ENCODE measurements around the gene EFL1. TPM values are rescaled to one million over a fixed set of nuclear protein-coding genes. Genes with fewer than 3 reads are reported as not detected.

Gene EFL1
- total RNA-seq, 1 experiment from 2014 or later = 20.4 TPM

DNA sequence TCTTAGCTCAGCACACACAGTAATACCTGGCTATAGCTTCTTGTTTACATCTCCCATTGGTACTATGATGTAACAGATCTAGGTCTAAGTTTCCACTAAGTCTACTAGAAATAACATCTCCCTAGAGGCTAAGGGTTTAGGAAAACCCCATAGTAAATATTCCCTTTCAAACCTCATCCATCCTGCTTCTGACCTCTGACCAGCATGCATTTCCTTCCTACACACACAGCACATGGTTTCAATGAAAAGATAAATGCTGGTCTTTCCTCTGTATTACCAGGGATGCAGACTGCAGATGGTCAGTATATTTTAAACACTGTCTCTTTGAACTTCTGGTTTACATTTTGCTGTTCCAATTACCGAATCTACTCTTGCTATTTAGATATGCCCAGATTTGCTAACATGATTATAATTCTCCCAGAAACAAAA lies 96.6 kb downstream of the EFL1 start:
- no peak for DNase-seq (ENCODE audit: low read depth)

DNA sequence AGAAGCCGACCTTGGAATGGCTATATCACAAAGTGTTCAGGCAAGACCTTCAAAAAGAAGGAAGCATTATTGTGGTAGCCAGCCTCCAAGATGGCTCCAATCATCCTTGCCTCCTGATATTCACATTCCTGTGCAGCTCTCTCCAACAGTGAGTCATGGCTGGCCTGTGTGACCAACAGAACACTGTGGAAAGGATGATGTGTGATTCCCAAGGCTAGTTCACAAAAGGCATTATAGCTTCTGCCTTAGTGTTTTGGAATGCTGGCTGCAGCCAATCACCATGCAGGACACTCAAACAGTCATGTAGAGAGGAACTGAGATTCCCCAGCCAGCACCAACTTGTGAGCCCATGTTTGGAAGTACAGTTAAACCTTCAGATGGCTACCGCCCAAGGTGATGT lies 102.6 kb downstream of the EFL1 start:
- peak; percentile 98 for DNase-seq (ENCODE audit: low read depth)

DNA sequence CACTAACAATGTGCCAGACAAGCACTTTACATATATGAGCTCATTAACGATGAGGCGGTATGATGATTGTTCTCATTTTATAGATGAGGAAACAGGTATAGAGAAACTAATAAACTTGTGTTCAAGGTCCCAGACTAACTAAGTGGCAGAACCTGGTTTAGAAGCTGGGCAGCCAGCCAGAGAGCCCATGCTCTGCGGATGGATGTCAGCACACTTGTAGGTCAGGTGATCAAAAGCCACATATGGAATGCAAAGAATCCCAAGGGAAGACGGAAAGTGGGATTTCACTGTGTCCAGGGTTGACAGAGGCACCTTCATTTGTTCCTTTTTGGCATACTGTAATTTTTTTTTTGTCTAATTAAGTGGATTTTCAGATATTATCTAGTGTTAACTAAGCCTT lies 103.7 kb downstream of the EFL1 start:
- DNase-seq (ENCODE audit: low read depth) = peak; percentile 48

DNA sequence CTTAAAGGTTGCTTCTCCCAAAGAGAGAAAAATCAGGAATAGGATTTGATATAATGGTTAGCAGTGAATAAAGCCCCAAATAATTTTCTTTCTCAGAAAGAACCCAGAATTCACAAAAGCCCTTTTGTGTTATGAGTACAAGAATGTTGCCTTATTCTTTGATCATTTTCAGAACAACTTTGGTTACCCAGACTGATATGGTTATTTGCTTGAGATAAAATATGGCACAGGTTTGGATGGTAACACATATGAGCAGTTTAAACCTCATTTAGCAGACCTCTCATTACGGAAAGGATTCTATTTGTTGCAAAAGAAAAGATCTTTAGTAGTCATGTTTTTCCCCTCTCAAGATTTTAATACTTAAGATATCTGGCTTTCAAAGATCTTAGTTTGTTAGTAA lies 111.9 kb downstream of the EFL1 start:
- no peak for DNase-seq (ENCODE audit: low read depth)

DNA sequence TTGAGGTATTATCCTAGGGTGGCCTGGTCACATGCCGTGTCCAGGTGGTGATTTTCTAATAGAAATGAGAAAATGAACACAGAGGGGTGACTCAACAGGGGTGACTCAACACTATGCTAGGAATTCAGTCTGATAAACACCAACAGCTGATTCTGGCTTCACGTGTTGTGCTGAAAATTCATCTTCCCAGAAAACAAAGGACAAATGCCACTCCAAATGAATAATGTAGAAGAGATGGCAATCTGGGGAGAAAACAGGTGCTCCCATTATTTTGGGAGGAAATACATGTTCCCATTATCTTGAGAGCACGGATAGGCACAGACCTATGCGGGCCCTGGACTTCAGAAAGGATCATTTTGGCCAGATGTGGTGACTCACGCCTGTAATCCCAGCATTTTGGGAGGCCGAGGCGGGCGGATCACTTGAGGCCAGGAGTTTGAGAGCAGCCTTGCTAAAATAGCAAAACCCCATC lies 115.5 kb downstream of the EFL1 start:
- DNase-seq (ENCODE audit: low read depth) = peak; percentile 90

DNA sequence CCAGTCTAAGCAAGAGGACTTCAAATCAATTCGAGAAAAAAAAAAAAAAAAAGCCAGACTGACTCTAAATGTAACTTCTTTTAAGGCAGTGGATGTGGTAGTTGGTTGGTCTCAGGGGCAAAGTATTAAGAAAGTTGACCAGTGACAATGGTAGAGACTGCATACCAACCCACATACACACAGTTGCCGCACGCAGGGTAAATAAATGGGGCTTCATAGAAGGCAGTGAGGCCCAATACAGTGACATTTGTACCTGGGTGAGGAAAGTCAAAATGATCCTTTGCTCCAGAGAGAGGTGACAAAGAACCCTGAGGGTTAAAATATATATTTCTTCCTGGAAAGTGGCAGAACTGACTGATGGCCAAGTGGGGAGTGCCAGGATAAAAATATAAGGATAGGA lies 116.0 kb downstream of the EFL1 start:
- DNase-seq (ENCODE audit: low read depth) = no peak

DNA sequence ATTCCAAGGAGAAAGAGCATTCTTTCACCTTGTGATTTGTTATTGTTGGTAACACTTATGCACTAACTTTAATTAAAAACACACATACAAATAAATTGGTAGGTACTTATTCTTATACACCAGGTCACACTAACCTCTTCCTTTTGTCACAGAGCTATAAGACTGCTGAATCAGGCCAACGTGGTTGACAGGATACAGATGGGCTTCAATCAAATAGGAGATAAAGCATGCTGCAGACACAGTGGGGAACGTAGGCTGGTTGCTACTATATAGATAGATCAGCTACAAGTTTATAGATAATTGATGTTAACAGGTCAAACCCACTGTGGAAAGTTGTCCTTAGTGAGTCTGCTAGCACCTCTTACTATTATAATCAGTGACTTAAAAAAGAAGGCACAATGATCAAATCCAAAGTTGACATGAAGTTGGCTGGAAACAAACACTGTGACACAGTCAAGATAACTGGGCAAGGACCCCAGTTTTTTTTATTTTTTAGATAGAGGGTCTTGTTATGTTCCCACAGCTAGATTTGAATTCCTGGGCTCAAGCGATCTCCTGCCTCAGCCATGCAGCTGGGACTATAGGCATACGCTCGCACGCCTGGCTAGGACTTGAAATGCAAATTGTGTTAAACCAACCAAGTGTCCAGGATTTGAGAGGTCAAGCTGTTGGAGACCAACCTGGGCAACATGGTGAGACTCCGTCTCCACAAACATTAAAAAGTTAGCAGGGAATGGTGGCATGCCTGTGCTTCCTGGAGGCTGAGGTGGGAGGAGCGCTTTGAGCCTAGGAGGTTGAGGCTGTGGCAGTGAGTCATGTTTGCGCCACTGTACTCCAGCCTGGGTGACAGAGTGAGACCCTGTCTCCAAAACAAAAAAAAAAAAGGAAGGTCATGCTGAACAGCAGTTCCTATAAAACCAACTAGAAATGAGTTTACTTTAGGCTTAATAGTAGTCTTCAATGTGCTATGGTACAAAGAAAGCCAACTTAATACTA lies 118.8 kb downstream of the EFL1 start:
- DNase-seq (ENCODE audit: low read depth) = no peak

DNA sequence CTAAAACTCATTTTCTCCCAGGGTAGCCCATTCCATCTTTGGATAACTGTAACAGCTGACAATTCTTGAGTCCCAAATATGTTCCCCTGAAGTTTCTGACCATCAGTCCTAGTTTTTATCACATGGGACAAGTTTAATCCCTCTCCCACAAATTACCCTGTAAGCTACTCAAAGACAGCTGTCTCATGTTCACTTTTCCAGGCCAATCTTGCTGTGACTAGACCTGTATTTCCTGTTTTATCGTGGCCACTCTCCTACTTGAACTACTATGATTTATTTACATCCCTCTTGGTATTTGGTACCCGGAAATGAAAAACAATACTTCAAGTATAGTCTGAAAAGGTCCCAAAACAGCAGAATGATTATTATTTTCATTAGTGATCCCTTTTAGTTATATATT lies 121.6 kb downstream of the EFL1 start:
- DNase-seq (ENCODE audit: low read depth) = no peak

DNA sequence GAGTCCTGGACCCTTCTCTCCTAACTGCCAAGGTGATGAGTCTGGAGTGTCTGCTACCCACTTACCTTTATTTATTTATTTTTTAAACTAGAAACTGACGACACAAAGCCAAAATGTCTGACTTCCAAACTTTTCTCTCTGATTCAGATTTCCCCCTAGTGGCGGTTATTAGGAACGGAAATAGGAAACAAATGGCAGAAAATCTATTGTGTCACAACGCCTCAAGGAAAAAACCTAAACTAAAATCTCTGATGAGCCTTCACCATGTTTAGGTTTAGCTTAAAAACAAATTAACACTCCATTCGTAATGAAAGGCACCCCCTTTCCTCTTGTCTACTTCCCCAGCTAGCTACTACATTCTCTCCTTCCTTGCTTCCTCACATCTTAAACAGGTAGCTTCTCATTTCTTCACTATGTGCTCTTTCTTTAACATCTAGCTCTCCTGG lies 122.7 kb downstream of the EFL1 start:
- DNase-seq (ENCODE audit: low read depth) = peak; percentile 49

DNA sequence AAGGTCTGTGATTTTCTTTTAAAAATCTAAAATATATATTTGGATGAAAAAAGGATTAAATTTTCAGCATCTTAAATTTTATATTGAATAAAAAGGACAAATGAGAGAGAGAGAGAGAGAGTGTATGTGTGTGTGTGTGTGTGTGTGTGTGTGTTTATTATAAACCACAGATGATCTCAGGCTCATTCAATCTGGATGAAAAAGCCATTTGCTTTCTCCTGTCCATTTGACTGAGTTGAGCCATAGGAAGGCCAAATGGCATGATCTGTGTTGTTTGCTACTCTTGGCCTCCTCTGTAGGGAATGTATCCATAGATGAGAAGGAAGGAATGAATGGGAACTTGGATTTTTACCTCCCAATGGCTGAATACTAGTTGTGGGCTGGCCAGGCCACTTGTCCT lies 124.2 kb downstream of the EFL1 start:
- DNase-seq (ENCODE audit: low read depth) = no peak

DNA sequence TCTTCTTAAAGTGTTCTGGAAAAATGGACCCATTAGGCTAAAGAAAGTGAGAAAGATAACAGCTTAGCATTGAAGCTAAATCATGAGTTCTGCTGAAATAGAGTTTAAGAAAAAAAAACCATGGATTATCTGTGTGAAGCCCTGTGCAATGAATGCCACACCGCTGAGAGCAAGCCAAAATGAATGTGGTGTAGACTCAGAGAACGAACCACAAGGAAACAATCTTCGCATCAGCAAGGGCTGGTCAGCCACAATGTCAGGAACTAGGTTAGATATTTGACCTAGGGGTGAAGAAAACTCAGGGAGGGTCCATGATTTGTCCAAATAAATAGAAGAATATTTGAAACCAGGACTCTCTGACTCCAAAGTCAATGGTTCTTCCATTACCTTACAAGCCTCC lies 125.3 kb downstream of the EFL1 start:
- DNase-seq (ENCODE audit: low read depth) = no peak

DNA sequence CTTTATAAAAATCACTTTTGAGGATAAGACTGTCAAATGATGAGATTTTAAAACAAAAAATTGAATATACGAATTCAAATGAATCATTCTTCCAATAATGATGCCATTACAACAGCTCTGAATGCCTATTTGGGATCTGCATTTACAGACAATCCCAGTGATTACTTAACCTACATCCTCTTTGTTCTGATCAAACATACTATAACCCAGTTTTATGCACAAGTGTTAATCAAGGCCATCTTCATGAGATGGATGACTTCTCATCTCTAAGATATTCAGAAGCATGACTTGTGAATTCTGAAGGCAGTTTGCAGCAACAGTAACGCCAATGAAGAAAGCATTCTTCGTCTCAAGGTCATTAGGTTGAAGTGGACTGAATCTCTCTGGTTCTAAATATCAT lies 126.4 kb downstream of the EFL1 start:
- no peak for DNase-seq (ENCODE audit: low read depth)

DNA sequence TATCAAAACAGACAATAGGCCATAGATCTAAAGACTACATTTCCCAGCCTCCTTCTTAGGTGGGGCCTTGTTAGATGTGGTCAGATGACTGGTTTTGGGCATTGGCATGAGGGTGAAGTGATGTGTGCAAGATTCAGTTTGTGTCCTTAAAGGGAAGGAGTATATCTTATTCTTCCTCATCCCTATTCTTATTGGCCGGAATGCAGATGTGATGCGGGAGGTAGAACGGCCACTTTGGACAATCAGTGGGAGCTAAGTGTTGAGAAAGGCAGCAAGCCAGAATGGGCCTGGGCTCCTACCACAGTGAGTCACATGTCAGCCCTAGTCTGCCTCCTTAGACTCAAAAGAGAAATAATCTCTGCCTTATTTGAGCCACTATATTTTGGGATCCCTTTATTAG lies 126.9 kb downstream of the EFL1 start:
- peak; percentile 20 for DNase-seq (ENCODE audit: low read depth)

DNA sequence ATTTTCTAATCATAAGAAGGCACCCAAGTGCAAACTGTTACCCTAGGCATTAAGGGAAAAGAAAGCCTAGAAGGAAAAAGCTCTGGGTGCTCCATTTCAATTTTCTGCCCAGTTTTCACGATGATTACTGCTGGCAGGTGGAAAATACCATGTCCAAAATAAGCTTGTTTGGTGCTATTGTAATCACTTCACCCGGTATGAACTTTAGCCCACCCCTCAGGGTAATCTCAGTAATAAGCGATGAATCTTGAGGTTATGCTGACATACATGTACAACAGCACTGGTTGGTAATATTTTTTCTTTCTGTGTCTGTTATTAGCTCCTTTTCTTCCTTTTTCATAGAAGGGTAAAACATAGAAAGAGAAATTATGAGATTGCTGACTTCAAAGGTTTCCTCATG lies 128.1 kb downstream of the EFL1 start:
- no peak for DNase-seq (ENCODE audit: low read depth)

DNA sequence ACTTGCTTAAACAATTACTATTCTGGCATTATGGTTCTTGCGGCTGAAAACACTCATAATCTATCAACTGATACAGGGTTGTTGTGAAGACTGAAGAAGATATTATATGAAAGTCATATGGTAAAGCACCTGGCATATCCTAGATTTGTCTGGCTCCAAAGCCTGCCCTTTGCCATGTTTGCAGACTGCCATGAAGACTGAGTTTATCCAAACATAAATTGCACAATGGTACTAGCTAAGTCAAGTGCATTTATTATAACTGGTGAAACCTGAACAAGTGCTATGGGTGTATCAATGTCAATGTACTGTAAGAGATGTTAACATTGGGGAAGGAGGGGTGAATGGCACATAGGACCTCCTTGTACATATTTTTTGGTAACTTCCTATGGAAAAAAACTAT lies 129.3 kb downstream of the EFL1 start:
- no peak for DNase-seq (ENCODE audit: low read depth)

DNA sequence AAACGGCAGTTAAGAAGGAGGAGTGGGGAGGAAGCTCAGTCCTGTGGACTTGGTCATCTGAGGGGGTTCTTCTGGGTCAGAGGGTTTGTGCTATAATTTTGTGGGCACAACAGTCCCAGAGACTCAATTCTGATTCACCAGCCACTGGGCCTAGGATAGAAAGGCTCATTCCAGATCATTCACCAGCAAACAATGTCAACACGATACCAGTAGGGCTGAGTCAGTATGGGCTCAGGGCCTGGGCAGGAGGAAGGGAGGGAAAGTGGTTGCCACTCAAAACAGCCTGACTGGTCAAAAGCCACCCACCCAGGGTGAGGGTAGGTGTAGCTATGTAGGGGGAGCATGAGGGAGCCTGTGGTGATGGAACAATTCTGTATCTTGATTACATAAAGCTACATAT lies 129.8 kb downstream of the EFL1 start:
- peak; percentile 95 for DNase-seq (ENCODE audit: low read depth)

DNA sequence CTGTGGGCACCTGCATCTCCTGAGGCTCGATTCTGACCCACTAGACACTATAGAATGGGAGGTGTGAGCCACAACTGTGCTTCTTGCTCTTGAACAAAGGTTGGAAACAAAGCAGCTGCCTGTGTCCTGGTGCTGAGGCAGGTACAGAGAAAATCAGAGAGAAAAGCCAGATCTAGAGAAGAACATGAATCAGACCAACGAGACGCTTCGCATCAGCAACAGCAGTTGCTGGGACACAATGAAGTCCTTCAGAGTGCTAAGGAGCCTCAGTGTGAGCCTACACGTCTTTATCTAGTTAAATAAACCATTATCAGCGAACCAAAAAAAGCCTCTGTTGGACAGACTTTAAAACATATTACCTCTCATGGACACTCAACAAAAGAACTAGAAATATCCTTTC lies 130.4 kb downstream of the EFL1 start:
- peak; percentile 44 for DNase-seq (ENCODE audit: low read depth)

DNA sequence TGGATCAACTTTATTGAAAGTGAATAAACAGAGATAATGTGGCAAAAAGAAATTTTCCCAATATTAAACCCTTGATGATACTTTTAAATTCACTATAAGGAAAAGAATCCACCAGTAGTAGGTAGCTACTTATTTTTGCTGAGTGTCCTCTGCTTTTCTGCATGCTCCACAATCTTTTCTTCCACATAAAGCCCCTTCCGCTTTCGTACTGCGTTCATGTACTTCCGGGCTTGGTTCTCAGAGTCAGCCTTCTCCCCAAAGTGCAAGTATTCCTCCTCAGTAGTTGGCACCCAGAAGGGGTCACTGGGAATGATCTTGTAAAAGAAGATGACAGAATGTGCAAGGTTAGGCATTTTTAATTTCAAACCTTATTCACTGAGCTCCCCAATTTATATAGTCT lies 132.3 kb downstream of the EFL1 start:
- no peak for DNase-seq (ENCODE audit: low read depth)

DNA sequence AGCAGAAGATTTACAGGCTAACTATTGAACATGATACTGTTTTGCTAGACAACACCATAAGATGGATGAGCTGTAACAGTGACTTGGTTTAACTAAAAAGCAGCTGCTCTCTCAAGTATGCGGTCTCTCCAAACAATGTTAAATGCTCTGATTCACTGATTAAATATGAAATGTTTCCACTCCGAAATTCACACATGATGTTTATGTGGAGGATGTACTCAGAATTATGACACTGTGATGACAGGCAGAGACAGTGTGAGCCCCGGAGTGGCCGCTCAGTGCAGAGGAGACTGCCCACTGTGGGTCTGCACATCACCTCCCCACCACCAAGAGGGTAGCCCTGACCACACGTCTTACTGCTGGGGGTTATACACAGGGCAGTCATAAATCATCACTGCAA lies 132.8 kb downstream of the EFL1 start:
- peak; percentile 84 for DNase-seq (ENCODE audit: low read depth)

DNA sequence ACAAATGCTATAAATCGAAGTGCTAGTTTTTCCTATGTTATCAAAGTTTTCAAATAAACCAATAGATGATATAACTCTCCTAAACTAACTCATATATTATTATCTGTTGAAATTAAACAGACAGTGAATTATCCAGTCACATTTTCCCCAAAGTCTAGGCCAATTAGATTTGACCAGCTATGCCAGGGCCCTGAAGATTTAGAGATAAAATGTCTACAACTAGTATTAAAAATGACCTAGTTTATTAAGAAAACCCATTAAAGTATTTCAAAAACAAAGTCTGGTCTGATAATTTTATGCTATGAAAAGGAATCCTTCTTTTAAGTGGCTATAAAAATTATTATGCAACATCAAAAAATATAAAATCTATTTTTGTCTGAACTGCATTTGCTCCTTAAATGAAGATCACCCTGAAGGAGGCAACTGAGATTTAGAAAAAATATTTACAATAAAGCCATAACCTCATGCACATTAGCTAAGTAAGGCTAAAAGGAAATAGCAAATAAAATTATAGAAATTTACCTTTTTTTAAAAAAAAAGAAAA lies 133.3 kb downstream of the EFL1 start:
- no peak for DNase-seq (ENCODE audit: low read depth)

DNA sequence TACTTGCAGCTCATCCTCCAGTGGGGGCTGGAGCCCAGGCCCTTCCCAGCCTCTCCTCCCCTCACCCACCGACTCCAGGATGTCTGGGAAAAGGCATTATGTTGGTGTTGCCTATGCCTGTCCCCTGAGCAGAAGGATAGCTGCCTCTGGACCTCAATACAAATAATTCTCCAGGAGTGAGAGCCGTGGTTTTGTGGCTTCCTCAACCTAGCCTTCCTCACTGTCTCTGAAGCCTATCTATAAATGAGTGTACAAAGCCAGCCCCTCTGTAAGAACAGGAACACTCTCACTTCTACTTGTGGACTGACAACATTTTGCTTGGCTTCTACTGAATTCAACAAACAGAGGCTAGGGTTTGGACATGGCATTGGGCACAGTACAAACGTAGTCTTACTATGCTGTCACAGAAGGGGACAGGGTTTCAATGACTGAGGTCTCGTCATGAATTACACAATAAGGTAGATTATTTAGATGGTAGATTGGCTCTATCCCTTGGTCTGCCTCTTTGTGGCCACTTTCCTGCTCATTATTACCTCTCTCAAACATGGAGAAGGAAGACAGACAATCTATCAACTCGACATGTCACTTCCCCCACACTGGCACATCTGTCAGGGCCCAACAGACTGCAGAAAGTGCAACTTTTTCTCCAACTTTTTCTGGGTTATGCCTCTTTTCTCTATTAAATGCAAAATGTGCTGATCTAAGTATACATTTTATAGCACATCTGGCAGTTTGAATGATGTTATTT lies 134.0 kb downstream of the EFL1 start:
- peak; percentile 79 for DNase-seq (ENCODE audit: low read depth)

DNA sequence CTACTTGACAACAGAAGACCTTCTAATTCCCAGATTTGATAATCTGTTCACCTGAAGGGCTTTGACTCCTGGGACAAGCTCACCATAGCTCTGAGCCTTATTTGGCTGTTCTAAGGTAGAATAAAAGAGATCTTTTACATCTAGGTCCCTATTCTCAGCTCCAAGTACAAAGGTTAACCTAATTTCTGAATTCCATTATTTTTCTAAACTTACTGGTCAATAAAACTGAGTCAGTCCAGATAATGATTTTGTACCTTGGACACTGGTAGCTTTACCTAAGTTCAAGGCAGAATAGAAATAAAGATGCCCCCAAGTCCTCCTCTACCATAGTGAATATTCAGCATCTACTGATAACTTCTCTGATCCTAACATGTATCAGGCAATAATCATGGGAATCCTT lies 135.0 kb downstream of the EFL1 start:
- no peak for DNase-seq (ENCODE audit: low read depth)

Data from HT1080 (cell line).